ENCODE data around the gene PLPP1. TPM values are rescaled to one million over a fixed set of nuclear protein-coding genes. Genes with fewer than 3 reads are reported as not detected.

PLPP1 gene
- total RNA-seq (ENCODE audit: unreplicated experiment) = 17.4 TPM
- long read RNA-seq, transcript PLPP1-202 (6 exons, 1,597 nt) = major isoform, 7 of 18 reads
- long read RNA-seq, partial matches to known transcripts = 2 of 18 reads
- long read RNA-seq, other reads (novel, unspliced or antisense) = 9 of 18 reads

- DNase-seq = peak; percentile 94
- H3K4me1 Mint-ChIP-seq (ENCODE audit: low read depth, unreplicated experiment) = peaks cover 17% of the 10 kb centered on the region
- H3K4me3 Mint-ChIP-seq (ENCODE audit: unreplicated experiment) = peak within 1 kb of the TSS; percentile 87
- TF ChIP-seq CTCF (IDR thresholded peaks at IDR 0.05; ENCODE audit: partially characterized antibody, unreplicated experiment) = no peak
- H3K9me3 Mint-ChIP-seq (ENCODE audit: unreplicated experiment) = peaks cover 12% of the 10 kb centered on the region
- H3K27me3 Mint-ChIP-seq (ENCODE audit: unreplicated experiment) = peaks cover 4% of the 10 kb centered on the region
- no peaks in the 10 kb centered on the region for H3K36me3 Mint-ChIP-seq (ENCODE audit: unreplicated experiment)
- peak within 1 kb of the TSS; percentile 83 for H3K27ac Mint-ChIP-seq (ENCODE audit: unreplicated experiment)
Observed at GRCh38 chr5:55534436-55535198, at the start of gene PLPP1. TSS of gene PLPP1 (minus strand) at chr5:55534964. CDS start at chr5:55534629, 335 bp downstream.

- no peak for TF ChIP-seq CTCF (IDR thresholded peaks at IDR 0.05; ENCODE audit: partially characterized antibody, unreplicated experiment)
- H3K27me3 Mint-ChIP-seq (ENCODE audit: unreplicated experiment) = no peaks in the 10 kb centered on the region
- H3K27ac Mint-ChIP-seq (ENCODE audit: unreplicated experiment) = no peak overlapping the region
- no peaks in the 10 kb centered on the region for H3K36me3 Mint-ChIP-seq (ENCODE audit: unreplicated experiment)
- no peak for DNase-seq
- no peaks in the 10 kb centered on the region for H3K9me3 Mint-ChIP-seq (ENCODE audit: unreplicated experiment)
- no peaks in the 10 kb centered on the region for H3K4me1 Mint-ChIP-seq (ENCODE audit: low read depth, unreplicated experiment)
- H3K4me3 Mint-ChIP-seq (ENCODE audit: unreplicated experiment) = no peak overlapping the region
Observed at GRCh38 chr5:55583578-55583977, 48.8 kb upstream of the PLPP1 start.

GRCh38 chr5:55582256-55582655, 47.5 kb upstream of the PLPP1 start:
- no peak for TF ChIP-seq CTCF (IDR thresholded peaks at IDR 0.05; ENCODE audit: partially characterized antibody, unreplicated experiment)
- no peaks in the 10 kb centered on the region for H3K36me3 Mint-ChIP-seq (ENCODE audit: unreplicated experiment)
- no peak overlapping the region for H3K27ac Mint-ChIP-seq (ENCODE audit: unreplicated experiment)
- no peaks in the 10 kb centered on the region for H3K9me3 Mint-ChIP-seq (ENCODE audit: unreplicated experiment)
- DNase-seq = no peak
- no peak overlapping the region for H3K4me3 Mint-ChIP-seq (ENCODE audit: unreplicated experiment)
- no peaks in the 10 kb centered on the region for H3K4me1 Mint-ChIP-seq (ENCODE audit: low read depth, unreplicated experiment)
- H3K27me3 Mint-ChIP-seq (ENCODE audit: unreplicated experiment) = no peaks in the 10 kb centered on the region

GRCh38 chr5:55580042-55580441, 45.3 kb upstream of the PLPP1 start:
- H3K4me3 Mint-ChIP-seq (ENCODE audit: unreplicated experiment) = no peak overlapping the region
- no peak for TF ChIP-seq CTCF (IDR thresholded peaks at IDR 0.05; ENCODE audit: partially characterized antibody, unreplicated experiment)
- no peaks in the 10 kb centered on the region for H3K4me1 Mint-ChIP-seq (ENCODE audit: low read depth, unreplicated experiment)
- no peaks in the 10 kb centered on the region for H3K27me3 Mint-ChIP-seq (ENCODE audit: unreplicated experiment)
- H3K36me3 Mint-ChIP-seq (ENCODE audit: unreplicated experiment) = no peaks in the 10 kb centered on the region
- no peak for DNase-seq
- H3K9me3 Mint-ChIP-seq (ENCODE audit: unreplicated experiment) = no peaks in the 10 kb centered on the region
- H3K27ac Mint-ChIP-seq (ENCODE audit: unreplicated experiment) = no peak overlapping the region

GRCh38 chr5:55578771-55579170, 44.0 kb upstream of the PLPP1 start:
- H3K4me1 Mint-ChIP-seq (ENCODE audit: low read depth, unreplicated experiment) = no peaks in the 10 kb centered on the region
- no peak for DNase-seq
- H3K36me3 Mint-ChIP-seq (ENCODE audit: unreplicated experiment) = no peaks in the 10 kb centered on the region
- TF ChIP-seq CTCF (IDR thresholded peaks at IDR 0.05; ENCODE audit: partially characterized antibody, unreplicated experiment) = no peak
- H3K27ac Mint-ChIP-seq (ENCODE audit: unreplicated experiment) = no peak overlapping the region
- H3K4me3 Mint-ChIP-seq (ENCODE audit: unreplicated experiment) = no peak overlapping the region
- H3K9me3 Mint-ChIP-seq (ENCODE audit: unreplicated experiment) = no peaks in the 10 kb centered on the region
- H3K27me3 Mint-ChIP-seq (ENCODE audit: unreplicated experiment) = no peaks in the 10 kb centered on the region

Measured in glutamatergic neuron (in vitro differentiated cells).